Activated CD4-positive, alpha-beta memory T cell treated with anti-CD3 and anti-CD28 coated beads, Interleukin-2, amount 10 ng/mL, durations not matched to agents 7 days and 5 days (primary cell): ENCODE data around the gene MOGAT2. TPM values are rescaled to one million over a fixed set of nuclear protein-coding genes. Genes with fewer than 3 reads are reported as not detected.

Experiments used
- CTCF ChIA-PET: fragments of 350-600 bp; sonication (Branson Sonifier 250); formaldehyde crosslinking; loops from one replicate; lab custom pipeline; 2021; ENCODE audit warnings: antibody characterized with exemption, inconsistent platforms; lab: Charles Lee
- POLR2A ChIA-PET: fragments of 350-600 bp; sonication (Branson Sonifier 250); formaldehyde crosslinking; loops from one replicate; lab custom pipeline; 2021; ENCODE audit warnings: antibody characterized with exemption; lab: Charles Lee
- DNase-seq: peaks from one replicate; pipeline ENCODE4 v3.0.0-alpha.2; 2020
- H3K27ac Mint-ChIP-seq: one replicate; pipeline ENCODE4 v1.8.0; 2021; ENCODE audit warnings: mild to moderate bottlenecking, mixed read lengths
- H3K27me3 Mint-ChIP-seq: one replicate; pipeline ENCODE4 v1.8.0; 2021; ENCODE audit warnings: mixed read lengths
- H3K36me3 Mint-ChIP-seq: one replicate; pipeline ENCODE4 v1.8.0; 2021; ENCODE audit warnings: low read depth, mixed read lengths
- H3K4me1 Mint-ChIP-seq: one replicate; pipeline ENCODE4 v1.8.0; 2021; ENCODE audit warnings: mixed read lengths
- H3K4me3 Mint-ChIP-seq: one replicate; pipeline ENCODE4 v1.8.0; 2021; ENCODE audit warnings: mild to moderate bottlenecking, mixed read lengths
- H3K9me3 Mint-ChIP-seq: one replicate; pipeline ENCODE4 v1.8.0; 2021; ENCODE audit warnings: mixed read lengths
- total RNA-seq, 2 experiments: library from RNA; stranded (reverse); gene quantifications; one replicate each; pipeline ENCODE4 v1.2.3, GENCODE V29; 2021

MOGAT2 gene
- total RNA-seq, 2 experiments from 2014 or later, result not detected

DNA sequence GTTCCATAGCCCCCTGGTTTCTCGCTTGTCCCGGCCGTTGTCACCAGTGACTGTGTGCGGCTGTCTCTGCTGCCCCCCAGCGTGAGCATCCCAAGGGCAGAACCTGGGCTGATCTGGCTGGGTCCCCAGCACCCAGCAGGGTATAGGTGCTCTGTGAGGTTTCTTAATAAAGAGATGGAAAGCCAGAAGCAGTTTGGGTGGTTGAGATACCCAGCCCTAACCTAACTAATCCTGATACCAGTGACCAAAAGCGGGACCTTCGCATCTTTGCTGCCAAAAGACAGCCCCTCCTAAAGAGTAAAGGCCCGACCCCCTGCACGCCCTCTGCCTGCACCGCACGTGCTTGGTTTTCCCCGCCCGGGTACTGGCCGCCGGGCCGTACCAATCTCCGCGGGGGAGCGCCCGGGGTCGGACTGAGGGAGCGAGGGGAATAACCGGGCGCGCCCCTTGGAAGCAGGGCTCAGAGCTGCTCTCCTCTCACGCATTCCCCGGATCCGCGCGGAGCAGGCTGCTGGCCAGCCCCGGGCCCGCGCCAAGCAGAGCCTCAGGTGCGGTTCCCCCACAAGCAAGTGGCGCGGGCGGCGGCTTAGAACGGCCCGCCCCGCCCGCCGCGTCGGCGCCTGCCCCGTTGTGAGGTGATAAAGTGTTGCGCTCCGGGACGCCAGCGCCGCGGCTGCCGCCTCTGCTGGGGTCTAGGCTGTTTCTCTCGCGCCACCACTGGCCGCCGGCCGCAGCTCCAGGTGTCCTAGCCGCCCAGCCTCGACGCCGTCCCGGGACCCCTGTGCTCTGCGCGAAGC is 50.7 kb downstream of the MOGAT2 start, which contains the start of gene DGAT2:
DGAT2 (plus strand) TSS at position 667 of the 797 bp plus-strand sequence. CDS start 214 bp downstream, outside the sequence.
- no peaks in the 10 kb centered on the region for H3K9me3 Mint-ChIP-seq
- peaks cover 23% of the 10 kb centered on the region for H3K4me1 Mint-ChIP-seq
- POLR2A ChIA-PET, result interaction anchor here (0.8 kb wide), 1 partner anchor 9 kb away, joined by 5 read pairs; no protein-coding TSS in a partner anchor
- DNase-seq, result peak; percentile 75
- peaks cover 24% of the 10 kb centered on the region for H3K27me3 Mint-ChIP-seq
- no peak within 1 kb of the TSS for H3K27ac Mint-ChIP-seq
- peak within 1 kb of the TSS; percentile 56 for H3K4me3 Mint-ChIP-seq
- no peaks in the 10 kb centered on the region for H3K36me3 Mint-ChIP-seq
- CTCF ChIA-PET, result interaction anchor here (0.6 to 1.5 kb wide), 2 partner anchors 11 to 43 kb away, joined by 3 to 4 read pairs; no protein-coding TSS in a partner anchor

DNA sequence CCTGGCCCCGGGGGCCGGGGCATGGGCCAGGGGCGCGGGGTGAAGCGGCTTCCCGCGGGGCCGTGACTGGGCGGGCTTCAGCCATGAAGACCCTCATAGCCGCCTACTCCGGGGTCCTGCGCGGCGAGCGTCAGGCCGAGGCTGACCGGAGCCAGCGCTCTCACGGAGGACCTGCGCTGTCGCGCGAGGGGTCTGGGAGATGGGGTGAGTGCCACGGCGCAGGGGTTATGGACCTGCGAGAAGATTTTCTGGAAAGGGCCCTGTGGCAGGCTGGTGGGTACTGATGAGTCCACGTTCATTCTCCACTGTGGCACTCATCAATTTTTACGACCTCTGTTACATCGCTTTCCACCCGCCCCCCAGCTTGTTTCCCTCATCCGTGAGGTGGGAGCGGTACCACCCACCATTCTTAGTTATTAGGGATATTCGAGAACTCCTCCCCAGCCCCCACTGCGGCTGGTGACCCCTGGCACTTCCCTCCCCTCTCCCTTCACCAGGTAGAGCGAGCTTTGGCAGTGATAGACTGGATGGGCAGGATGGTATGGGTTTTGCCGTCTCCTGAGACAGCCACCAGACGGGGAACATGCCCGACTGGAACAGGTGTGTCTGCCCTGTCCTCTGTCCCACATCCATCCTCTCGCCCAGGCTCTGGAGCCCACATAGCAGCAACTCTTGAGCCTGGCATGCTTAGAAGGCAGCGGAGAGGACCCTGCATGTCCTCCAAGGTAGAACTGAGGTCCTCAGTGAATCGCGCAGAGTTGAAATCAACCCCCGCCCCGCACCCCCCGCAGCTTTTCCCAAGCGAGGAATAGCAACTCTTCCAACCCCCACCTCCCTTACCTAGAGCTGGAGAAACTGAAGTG is 51.5 kb downstream of the MOGAT2 start:
- Mint-ChIP-seq H3K27ac (no peak overlapping the region), H3K4me3 (peak overlapping the region; percentile 33), H3K4me1 (peaks cover 31% of the 10 kb centered on the region), H3K36me3 (no peaks in the 10 kb centered on the region), H3K27me3 (peaks cover 24% of the 10 kb centered on the region), H3K9me3 (no peaks in the 10 kb centered on the region)
- DNase-seq, result no peak
- CTCF ChIA-PET, result interaction anchor here (0.6 to 1.5 kb wide), 4 partner anchors 10 to 63 kb away, joined by 3 to 4 read pairs (median 4); no protein-coding TSS in a partner anchor
- POLR2A ChIA-PET, result interaction anchor here (0.8 kb wide), 1 partner anchor 8 kb away, joined by 5 read pairs; no protein-coding TSS in a partner anchor

DNA sequence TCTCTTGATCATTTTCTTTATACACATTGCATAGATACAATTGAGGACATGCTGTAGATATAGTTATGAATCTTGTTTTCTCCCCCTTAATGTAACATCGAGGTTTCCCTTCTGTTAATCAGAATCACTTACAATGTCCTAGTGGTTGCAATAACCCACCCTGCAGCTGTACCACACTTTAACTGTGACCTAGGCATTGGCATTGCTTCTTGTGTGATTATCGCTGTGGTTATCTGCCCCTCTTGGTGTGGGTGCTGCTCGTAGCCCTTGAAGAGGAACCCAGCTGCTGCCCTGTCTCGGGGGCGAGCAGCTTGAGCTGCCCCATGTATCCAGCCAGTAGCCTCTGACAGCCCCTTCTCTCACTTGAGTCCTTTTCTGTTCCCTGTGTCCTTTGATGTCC is 52.5 kb downstream of the MOGAT2 start:
- Mint-ChIP-seq H3K36me3 (no peaks in the 10 kb centered on the region), H3K4me3 (no peak overlapping the region), H3K27me3 (peaks cover 24% of the 10 kb centered on the region), H3K27ac (no peak overlapping the region), H3K9me3 (no peaks in the 10 kb centered on the region), H3K4me1 (peaks cover 38% of the 10 kb centered on the region)
- DNase-seq, result no peak
- POLR2A ChIA-PET, result no interaction called here
- CTCF ChIA-PET, result interaction anchor here (1.0 to 1.5 kb wide), 3 partner anchors 32 to 64 kb away, joined by 4 read pairs; no protein-coding TSS in a partner anchor

DNA sequence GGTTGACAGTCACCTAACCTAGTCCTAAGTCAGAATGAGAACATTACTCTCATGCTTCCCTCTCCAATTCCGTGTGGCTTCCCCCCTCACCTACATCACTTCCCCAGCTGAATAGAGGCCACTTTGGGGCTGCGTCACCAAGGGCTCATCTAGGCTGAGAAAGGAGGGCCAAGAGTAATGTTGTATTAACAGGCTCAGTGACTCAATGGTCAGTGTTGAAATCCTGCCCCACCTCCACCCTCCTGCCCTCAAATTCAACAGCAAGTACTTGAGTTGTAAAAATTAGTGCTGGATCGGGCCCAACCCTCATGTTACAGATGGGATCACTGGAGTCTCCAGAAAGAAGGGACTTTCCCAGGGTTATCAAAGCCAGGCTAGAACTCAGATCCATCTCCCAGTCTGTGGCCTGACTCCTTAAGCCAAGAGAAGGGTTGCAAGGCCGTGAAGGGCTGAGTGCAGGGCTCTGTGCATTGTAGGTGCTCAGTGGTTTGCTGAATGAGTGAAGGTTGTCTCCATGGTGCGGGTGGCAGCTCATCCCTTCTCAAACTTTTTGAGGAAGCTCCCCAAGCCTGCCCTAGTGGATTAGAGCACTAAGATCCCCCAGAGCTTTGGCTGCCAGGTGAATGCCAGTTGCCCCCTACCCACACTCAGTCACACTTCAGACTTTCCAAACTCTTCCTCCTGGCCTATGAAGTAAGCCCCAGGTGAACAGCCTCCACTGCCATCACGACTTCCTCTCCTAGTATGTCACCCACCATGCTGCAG is 54.2 kb downstream of the MOGAT2 start:
- no peak for DNase-seq
- no peaks in the 10 kb centered on the region for H3K36me3 Mint-ChIP-seq
- H3K4me3 Mint-ChIP-seq, result no peak overlapping the region
- H3K27ac Mint-ChIP-seq, result no peak overlapping the region
- ChIA-PET POLR2A (no interaction called here), CTCF (no interaction called here)
- no peaks in the 10 kb centered on the region for H3K9me3 Mint-ChIP-seq
- peaks cover 24% of the 10 kb centered on the region for H3K27me3 Mint-ChIP-seq
- H3K4me1 Mint-ChIP-seq, result peaks cover 40% of the 10 kb centered on the region

DNA sequence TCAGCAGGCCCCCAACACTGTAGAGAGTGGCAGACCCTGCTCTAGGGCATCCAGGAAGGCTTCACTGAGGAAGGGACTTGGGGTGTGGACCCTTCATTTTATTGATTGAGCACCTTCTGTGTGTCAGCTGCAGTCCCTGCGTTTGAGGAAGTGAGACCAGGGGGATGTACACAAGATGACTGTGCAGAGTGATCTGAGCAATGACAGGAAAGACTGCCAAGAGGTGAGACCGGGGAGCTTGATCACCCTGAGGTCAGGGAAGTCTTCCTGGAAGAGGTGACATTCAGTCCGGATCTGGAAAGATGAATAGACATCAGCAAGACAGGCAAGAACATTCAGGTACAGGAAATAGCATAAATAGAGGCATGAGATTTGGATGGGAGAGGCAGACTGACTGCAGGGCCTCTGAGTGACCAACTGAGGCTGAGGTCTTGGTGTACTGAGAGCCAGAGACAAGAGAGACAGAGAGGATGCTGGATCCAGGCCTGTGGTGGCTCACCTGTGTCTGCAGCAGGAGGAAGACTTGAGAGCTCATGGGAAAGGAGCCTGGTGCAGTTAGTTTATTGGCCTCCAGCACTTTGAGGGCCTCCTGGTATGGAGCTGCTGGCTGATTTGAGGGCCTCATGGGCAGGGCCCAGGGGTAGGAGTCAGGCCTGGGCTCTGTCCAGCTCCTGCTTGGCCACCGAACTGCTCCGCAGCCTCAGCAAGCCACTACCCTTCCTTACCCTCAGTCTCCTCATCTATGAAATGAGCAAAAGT is 56.1 kb downstream of the MOGAT2 start:
- POLR2A ChIA-PET, result no interaction called here
- peak; percentile 37 for DNase-seq
- peaks cover 22% of the 10 kb centered on the region for H3K27me3 Mint-ChIP-seq
- peak overlapping the region; percentile 9 for H3K27ac Mint-ChIP-seq
- H3K4me3 Mint-ChIP-seq, result no peak overlapping the region
- CTCF ChIA-PET, result interaction anchor here (1.1 kb wide), 1 partner anchor 10 kb away, joined by 3 read pairs; no protein-coding TSS in a partner anchor
- H3K4me1 Mint-ChIP-seq, result peaks cover 43% of the 10 kb centered on the region
- no peaks in the 10 kb centered on the region for H3K36me3 Mint-ChIP-seq
- H3K9me3 Mint-ChIP-seq, result no peaks in the 10 kb centered on the region

DNA sequence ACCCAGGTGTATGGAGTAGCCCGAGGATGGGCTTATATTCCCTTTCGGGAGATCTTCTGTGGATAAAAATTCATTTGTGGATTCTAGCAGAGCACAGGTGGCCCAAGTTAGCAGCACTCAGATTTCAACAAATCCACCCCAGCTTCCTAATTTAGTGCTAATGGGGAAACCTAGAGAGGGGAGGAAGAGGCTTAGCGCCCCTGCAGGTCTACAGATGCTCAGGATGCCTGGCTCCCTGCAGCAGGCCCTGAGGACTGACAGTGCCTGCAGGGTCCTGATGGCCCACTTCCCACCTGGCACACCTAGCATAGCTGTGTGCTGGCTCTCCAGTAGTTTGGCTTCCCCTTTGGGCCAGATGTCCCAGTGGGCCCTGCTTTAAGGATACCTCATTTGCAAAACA is 57.4 kb downstream of the MOGAT2 start:
- CTCF ChIA-PET, result no interaction called here
- no peaks in the 10 kb centered on the region for H3K9me3 Mint-ChIP-seq
- POLR2A ChIA-PET, result interaction anchor here (0.8 kb wide), 1 partner anchor 10 kb away, joined by 3 read pairs; no protein-coding TSS in a partner anchor
- no peak overlapping the region for H3K4me3 Mint-ChIP-seq
- H3K27me3 Mint-ChIP-seq, result peaks cover 12% of the 10 kb centered on the region
- H3K36me3 Mint-ChIP-seq, result no peaks in the 10 kb centered on the region
- DNase-seq, result no peak
- H3K27ac Mint-ChIP-seq, result no peak overlapping the region
- H3K4me1 Mint-ChIP-seq, result peaks cover 47% of the 10 kb centered on the region

DNA sequence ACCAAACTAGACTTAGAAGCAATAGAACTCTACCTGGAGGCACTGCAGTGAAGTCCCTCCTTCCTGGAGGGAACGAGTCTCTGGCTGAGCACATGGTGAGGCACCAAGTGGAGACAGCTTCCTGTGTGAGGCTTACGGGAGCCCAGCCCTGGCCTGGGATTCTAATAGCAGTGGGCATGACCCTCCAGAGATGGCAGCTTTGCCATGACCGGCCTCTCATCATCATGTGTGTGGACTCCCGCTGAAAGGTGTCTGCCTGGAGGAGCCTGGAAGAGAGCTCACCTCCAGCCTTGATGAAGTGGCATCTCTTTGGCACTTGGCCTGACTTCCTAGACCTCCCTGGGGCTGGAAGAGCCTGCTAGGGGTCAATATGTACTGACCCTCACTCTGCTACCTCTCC is 58.9 kb downstream of the MOGAT2 start:
- no peaks in the 10 kb centered on the region for H3K36me3 Mint-ChIP-seq
- H3K9me3 Mint-ChIP-seq, result no peaks in the 10 kb centered on the region
- ChIA-PET CTCF (interaction anchor here (0.6 kb wide), 1 partner anchor 379 kb away, joined by 3 read pairs; no protein-coding TSS in a partner anchor), POLR2A (interaction anchor here (1.2 to 1.7 kb wide), 2 partner anchors 8 to 25 kb away, joined by 5 read pairs; partner anchors contain the start of gene DGAT2)
- H3K4me3 Mint-ChIP-seq, result no peak overlapping the region
- no peak for DNase-seq
- peaks cover 50% of the 10 kb centered on the region for H3K4me1 Mint-ChIP-seq
- H3K27ac Mint-ChIP-seq, result no peak overlapping the region
- peaks cover 1% of the 10 kb centered on the region for H3K27me3 Mint-ChIP-seq

DNA sequence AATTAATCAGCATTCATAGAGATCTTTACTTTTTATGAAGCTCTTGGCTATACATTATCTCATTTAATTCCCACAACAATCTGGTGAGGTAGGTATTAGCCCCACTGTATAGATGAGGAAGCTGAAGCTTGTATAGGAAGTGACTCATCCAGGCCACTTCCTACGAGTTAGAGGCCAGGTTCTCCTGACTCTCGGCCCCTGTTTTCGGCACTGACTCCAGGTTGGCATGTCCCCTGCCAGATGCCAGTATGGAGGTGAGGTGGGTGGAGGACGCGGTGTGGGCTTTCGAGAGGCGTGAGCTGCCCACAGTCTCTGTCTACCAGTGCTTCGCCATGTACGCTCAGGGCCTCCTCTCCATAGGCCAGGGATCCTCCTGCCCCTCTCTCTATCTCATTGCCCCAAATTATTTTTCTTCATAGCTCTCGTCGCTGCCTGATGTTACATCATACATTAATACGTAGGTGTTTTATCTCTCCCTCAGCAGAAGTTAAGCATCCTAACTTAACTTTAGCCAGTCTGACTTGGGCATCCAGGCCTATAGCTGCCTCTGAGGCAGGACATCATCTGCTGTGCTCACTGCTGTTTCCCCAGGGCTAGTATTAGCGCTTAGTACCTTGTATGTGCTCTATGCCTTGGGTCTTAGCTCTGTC is 59.9 kb downstream of the MOGAT2 start:
- Mint-ChIP-seq H3K4me3 (no peak overlapping the region), H3K9me3 (no peaks in the 10 kb centered on the region), H3K4me1 (peaks cover 50% of the 10 kb centered on the region), H3K36me3 (no peaks in the 10 kb centered on the region), H3K27ac (peak overlapping the region; percentile 2), H3K27me3 (no peaks in the 10 kb centered on the region)
- CTCF ChIA-PET, result interaction anchor here (0.9 kb wide), 1 partner anchor 26 kb away, joined by 4 read pairs; no protein-coding TSS in a partner anchor
- peak; percentile 34 for DNase-seq
- POLR2A ChIA-PET, result interaction anchor here (1.2 to 1.7 kb wide), 2 partner anchors 9 to 24 kb away, joined by 5 read pairs; partner anchors contain the start of gene DGAT2

DNA sequence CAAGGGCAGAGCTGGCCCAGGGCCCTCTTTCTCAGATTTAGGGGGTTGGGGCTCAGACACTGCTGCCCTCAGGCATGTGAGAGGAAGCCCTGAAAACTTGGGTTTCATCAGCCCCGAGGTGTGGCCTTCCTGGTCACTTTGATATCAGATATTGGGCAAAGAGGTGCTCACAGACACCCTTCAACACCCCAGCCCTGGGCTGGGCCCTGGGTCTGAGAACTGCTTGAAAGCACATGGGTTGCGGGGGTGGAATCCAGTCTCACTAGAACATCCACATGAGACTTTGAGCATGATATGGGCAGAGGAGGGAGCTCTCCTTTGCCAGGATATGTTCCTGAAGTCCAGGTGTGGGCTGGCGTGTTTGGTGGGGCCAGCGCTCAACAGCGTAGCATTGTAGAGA is 61.3 kb downstream of the MOGAT2 start:
- no peak overlapping the region for H3K27ac Mint-ChIP-seq
- CTCF ChIA-PET, result interaction anchor here (0.6 to 1.7 kb wide), 3 partner anchors 9 to 22 kb away, joined by 3 read pairs; partner anchors contain the start of gene DGAT2
- H3K4me1 Mint-ChIP-seq, result peaks cover 48% of the 10 kb centered on the region
- no peaks in the 10 kb centered on the region for H3K27me3 Mint-ChIP-seq
- POLR2A ChIA-PET, result no interaction called here
- no peak for DNase-seq
- no peaks in the 10 kb centered on the region for H3K9me3 Mint-ChIP-seq
- H3K36me3 Mint-ChIP-seq, result no peaks in the 10 kb centered on the region
- H3K4me3 Mint-ChIP-seq, result no peak overlapping the region

DNA sequence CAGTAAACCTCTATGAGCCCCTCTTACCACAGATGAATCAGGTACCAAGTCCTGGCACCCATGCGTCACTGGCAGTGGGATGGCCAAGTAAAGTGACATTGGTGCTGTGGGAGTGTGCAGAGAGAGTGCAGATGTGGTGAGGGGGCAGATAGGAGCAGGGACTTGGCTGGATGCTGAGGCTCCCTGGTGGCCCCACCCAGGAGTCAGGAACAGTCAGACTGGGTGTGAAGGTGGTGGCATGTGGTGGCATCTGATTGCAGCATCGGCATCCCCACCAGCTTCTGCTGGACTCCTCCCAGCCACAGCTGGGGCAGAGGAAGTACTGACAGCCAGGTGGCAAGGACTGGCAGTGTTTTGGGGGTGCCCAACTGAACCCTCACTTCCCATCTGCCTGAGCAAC is 62.3 kb downstream of the MOGAT2 start:
- H3K4me1 Mint-ChIP-seq, result peaks cover 41% of the 10 kb centered on the region
- no peak for DNase-seq
- POLR2A ChIA-PET, result no interaction called here
- H3K9me3 Mint-ChIP-seq, result no peaks in the 10 kb centered on the region
- no peak overlapping the region for H3K4me3 Mint-ChIP-seq
- peak overlapping the region; percentile 31 for H3K27ac Mint-ChIP-seq
- CTCF ChIA-PET, result interaction anchor here (1.1 to 1.7 kb wide), 3 partner anchors 8 to 23 kb away, joined by 3 to 6 read pairs (median 3); no protein-coding TSS in a partner anchor
- no peaks in the 10 kb centered on the region for H3K27me3 Mint-ChIP-seq
- H3K36me3 Mint-ChIP-seq, result no peaks in the 10 kb centered on the region

DNA sequence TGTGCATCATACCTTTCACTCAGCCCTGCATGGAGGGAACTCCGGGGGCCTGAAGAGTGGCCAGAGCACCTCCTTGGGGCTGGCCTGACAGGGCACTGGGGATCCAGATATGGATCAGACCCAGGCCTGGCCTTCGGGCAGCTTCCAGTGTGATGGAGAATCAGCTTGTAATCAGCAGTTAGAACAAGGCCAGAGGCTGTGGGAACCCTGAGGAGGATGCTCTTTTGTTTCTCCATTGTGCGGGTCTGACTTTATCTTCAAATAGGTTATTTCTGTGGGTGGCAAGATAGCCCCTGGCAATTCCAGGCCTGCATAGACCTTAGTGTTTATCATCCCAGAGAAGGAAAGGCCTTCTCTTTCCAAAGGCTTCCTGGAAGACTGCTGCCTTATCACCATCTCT is 63.2 kb downstream of the MOGAT2 start:
- Mint-ChIP-seq H3K36me3 (no peaks in the 10 kb centered on the region), H3K27me3 (no peaks in the 10 kb centered on the region), H3K9me3 (no peaks in the 10 kb centered on the region), H3K4me1 (peaks cover 39% of the 10 kb centered on the region), H3K4me3 (no peak overlapping the region), H3K27ac (no peak overlapping the region)
- CTCF ChIA-PET, result no interaction called here
- POLR2A ChIA-PET, result no interaction called here
- DNase-seq, result no peak
